Tibial nerve (tissue), 4 donors: ENCODE results near the gene KIF1A. TPM values are rescaled to one million over a fixed set of nuclear protein-coding genes. Genes with fewer than 3 reads are reported as not detected.

Experiments
- DNase-seq, 2 donors: peaks; one replicate each; pipeline ENCODE4 v3.0.0-alpha.2; 2019; ENCODE audit warnings: low spot score in 2 of 2
- H3K27ac ChIP-seq, 4 donors: fragments of 200-600 bp; sonication (generic) in 3 of 4; one replicate each; pipeline ENCODE4 v1.5.1; 2017 to 2019; ENCODE audit warnings: mild to moderate bottlenecking in 1 of 4
- H3K27me3 ChIP-seq, 2 donors: fragments of 200-600 bp; sonication (generic) in 1 of 2; one replicate each; pipeline versions ENCODE4 v1.5.1 to v1.6.0; 2017 to 2019
- H3K36me3 ChIP-seq, 3 donors: fragments of 200-600 bp; sonication (generic); one replicate each; pipeline ENCODE4 v1.5.1; 2018 to 2019
- H3K4me1 ChIP-seq, 4 donors: fragments of 200-600 bp; sonication (generic) in 3 of 4; one replicate each; pipeline ENCODE4 v1.5.1; 2017 to 2019
- H3K4me3 ChIP-seq, 4 donors: fragments of 200-600 bp; sonication (generic) in 3 of 4; one replicate each; pipeline ENCODE4 v1.5.1; 2017 to 2019; ENCODE audit warnings: mild to moderate bottlenecking in 1 of 4, moderate library complexity in 1 of 4
- H3K9me3 ChIP-seq, 4 donors: fragments of 200-600 bp; sonication (generic) in 3 of 4; one replicate each; pipeline ENCODE4 v1.5.1; 2017 to 2019
- CTCF ChIP-seq, 5 experiments: fragments of 200-600 bp in 3 of 5; fragments of 450-650 bp in 2 of 5; sonication (generic) in 3 of 5; IDR thresholded peaks; one replicate each; pipeline ENCODE4 v1.5.1; 2016 to 2019; ENCODE audit warnings: antibody characterized with exemption in 5 of 5, mild to moderate bottlenecking in 3 of 5, moderate library complexity in 2 of 5
- EP300 ChIP-seq, 2 donors: sonication (generic); formaldehyde crosslinking; IDR thresholded peaks; one replicate each; pipeline ENCODE4 v1.6.1; 2017; ENCODE audit warnings: antibody characterized with exemption in 2 of 2, mild to moderate bottlenecking in 1 of 2
- POLR2A ChIP-seq, 2 donors: fragments of 450-650 bp; IDR thresholded peaks; one replicate each; pipeline ENCODE4 v1.6.1; 2017; ENCODE audit warnings: antibody characterized with exemption in 2 of 2, mild to moderate bottlenecking in 2 of 2, moderate library complexity in 2 of 2
- WGBS, 2 donors: methylation state at CpG; one replicate each; pipeline ENCODE4 v1.1.5; 2018; 5-methylcytosine and 5-hydroxymethylcytosine counted together
- total RNA-seq, 4 donors: library from RNA; depleted of rRNA; stranded (reverse); fragments of >200 nt; gene quantifications; one replicate each; pipeline ENCODE4 v1.1.0, GENCODE V29; 2016

The KIF1A gene
- total RNA-seq, 4 donors from 2014 or later, result 31.9 to 82.2 (median 45.3) TPM

- H3K27ac ChIP-seq, result no peak overlapping the region
- H3K4me1 ChIP-seq, result no peaks in the 10 kb centered on the region
- DNase-seq, result no peak
- H3K9me3 ChIP-seq, result no peaks in the 10 kb centered on the region
- no peaks in the 10 kb centered on the region for H3K27me3 ChIP-seq
- 71 to 81% methylated on average over 3 of the region's 3 CpGs for WGBS, 2 donors
- no peaks in the 10 kb centered on the region for H3K36me3 ChIP-seq
- H3K4me3 ChIP-seq, result no peak overlapping the region
- TF ChIP-seq POLR2A (IDR thresholded peaks at IDR 0.05), result no peak
- TF ChIP-seq EP300 (IDR thresholded peaks at IDR 0.05), result no peak
- TF ChIP-seq CTCF (IDR thresholded peaks at IDR 0.05), result no peak
Measured at GRCh38 chr2:240864475-240864874, 44.5 kb upstream of the KIF1A start.

DNA sequence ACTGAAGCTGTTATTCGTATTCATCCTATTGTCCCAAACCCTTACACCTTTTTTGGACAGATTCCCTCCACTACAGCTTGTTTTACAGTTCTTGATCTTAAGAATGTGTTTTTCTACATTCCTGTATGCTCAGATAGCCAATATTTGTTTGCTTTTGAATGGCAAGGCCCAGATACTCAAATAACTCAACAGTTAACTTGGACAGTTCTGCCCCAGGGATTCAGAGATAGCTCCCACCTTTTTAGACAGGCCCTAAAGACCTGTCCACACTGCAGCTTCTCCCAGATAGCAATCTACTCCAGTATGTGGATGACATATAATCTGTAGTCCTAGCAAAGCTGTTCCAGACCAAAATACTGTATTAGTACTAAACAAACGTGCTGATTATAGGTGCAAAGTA lies 41.5 kb upstream of the KIF1A start:
- H3K9me3 ChIP-seq, result no peaks in the 10 kb centered on the region
- H3K27me3 ChIP-seq, result no peaks in the 10 kb centered on the region
- no peak for DNase-seq
- no peak for TF ChIP-seq CTCF (IDR thresholded peaks at IDR 0.05)
- TF ChIP-seq POLR2A (IDR thresholded peaks at IDR 0.05), result no peak
- no peak for TF ChIP-seq EP300 (IDR thresholded peaks at IDR 0.05)
- no peak overlapping the region for H3K27ac ChIP-seq
- no peaks in the 10 kb centered on the region for H3K4me1 ChIP-seq
- H3K36me3 ChIP-seq, result no peaks in the 10 kb centered on the region
- WGBS, 2 donors, result 82 to 86% methylated on average over 2 of the region's 2 CpGs
- H3K4me3 ChIP-seq, result no peak overlapping the region

DNA sequence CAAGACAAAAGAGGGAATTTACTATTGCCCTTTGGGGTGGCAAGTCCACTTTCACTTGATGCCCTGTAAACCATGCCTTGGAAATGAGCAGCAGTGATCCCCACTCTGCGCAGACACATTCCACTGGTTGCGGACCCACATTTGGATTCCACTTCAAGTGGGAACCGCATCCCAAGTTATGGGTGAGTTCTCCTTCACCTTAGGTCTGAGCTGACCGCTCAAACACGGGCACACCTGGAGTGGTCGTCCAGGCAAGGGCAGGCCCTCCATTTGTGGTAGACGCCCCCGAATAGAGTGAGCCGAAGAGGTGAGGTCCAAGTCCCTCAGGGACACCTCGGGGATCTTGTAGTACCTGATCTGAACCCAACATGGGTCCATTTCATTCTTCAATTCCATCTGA lies 38.9 kb upstream of the KIF1A start:
- Histone ChIP-seq H3K36me3 (no peaks in the 10 kb centered on the region), H3K27ac (no peak overlapping the region), H3K4me3 (no peak overlapping the region), H3K27me3 (no peaks in the 10 kb centered on the region), H3K9me3 (peaks cover 0 to 12% (median 0%) of the 10 kb centered on the region in 4 donors), H3K4me1 (no peaks in the 10 kb centered on the region)
- no peak for DNase-seq
- WGBS, 2 donors, result 92% methylated on average over 10 of the region's 10 CpGs
- TF ChIP-seq POLR2A (IDR thresholded peaks at IDR 0.05), result no peak
- no peak for TF ChIP-seq EP300 (IDR thresholded peaks at IDR 0.05)
- no peak for TF ChIP-seq CTCF (IDR thresholded peaks at IDR 0.05)

- TF ChIP-seq EP300 (IDR thresholded peaks at IDR 0.05) (no peak), CTCF (IDR thresholded peaks at IDR 0.05) (no peak), POLR2A (IDR thresholded peaks at IDR 0.05) (no peak)
- Histone ChIP-seq H3K4me1 (no peaks in the 10 kb centered on the region), H3K36me3 (no peaks in the 10 kb centered on the region), H3K4me3 (no peak overlapping the region), H3K9me3 (peaks cover 0 to 12% (median 0%) of the 10 kb centered on the region in 4 donors), H3K27ac (no peak overlapping the region), H3K27me3 (no peaks in the 10 kb centered on the region)
- no peak for DNase-seq
- 85 to 91% methylated on average over 13 of the region's 13 CpGs for WGBS, 2 donors
Measured at GRCh38 chr2:240858321-240858720, 38.3 kb upstream of the KIF1A start.

DNA sequence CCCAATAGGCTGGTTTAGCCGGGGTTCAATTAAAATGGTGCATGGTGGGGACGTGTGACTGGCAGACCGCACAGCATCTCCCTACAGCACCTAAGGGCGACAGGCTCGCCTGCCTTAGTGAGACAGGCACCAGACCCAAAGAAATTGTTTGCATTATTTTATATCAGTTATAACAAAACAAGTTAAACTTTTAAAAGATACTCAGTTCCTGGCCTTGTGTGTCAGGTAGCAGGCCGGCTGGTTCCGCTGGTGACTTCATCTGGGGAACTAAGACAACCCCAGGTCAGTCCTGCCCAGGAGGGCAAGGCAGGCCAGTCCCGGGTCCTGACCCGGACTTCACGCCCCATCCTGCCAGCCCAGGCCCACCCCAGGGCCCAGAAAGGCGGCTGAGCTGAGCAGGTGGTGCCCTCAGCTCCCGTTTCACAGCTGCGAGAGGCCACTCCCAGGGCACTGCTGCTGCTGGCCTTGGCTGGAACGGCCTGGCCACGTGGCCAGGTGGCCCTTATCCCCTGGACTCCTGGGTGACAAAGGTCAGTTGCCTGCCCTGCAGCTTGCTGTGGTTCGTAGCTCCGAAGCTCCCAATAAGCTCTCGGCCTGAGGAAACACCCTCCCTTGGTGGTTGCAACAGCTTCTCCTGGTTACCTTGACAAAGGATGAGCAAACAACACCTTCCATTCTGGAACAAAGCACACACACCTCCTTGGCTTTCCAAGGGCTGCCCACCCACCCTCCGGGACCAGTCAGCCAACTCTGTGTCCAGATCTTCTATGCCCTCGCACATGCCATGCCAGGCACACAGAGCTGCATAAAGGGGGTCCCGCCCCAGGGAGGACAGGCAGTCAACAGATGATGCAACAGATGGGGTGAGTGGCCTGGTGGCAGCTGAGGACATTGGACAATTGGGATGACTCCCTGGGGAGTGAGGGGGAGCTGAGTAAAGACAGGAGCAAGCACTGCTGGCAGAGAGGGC lies 37.3 kb upstream of the KIF1A start:
- no peak overlapping the region for H3K27ac ChIP-seq
- no peaks in the 10 kb centered on the region for H3K36me3 ChIP-seq
- H3K4me1 ChIP-seq, result no peaks in the 10 kb centered on the region
- no peak for TF ChIP-seq POLR2A (IDR thresholded peaks at IDR 0.05)
- no peak for TF ChIP-seq EP300 (IDR thresholded peaks at IDR 0.05)
- no peak for TF ChIP-seq CTCF (IDR thresholded peaks at IDR 0.05)
- 77 to 79% methylated on average over 15 to 21 of the region's 21 CpGs for WGBS, 2 donors
- no peak for DNase-seq
- H3K4me3 ChIP-seq, result no peak overlapping the region
- H3K27me3 ChIP-seq, result no peaks in the 10 kb centered on the region
- peaks cover 0 to 12% (median 0%) of the 10 kb centered on the region in 4 donors for H3K9me3 ChIP-seq
